Endothelial cell of umbilical vein (primary cell): ENCODE data around the gene ABCC4. TPM values are rescaled to one million over a fixed set of nuclear protein-coding genes. Genes with fewer than 3 reads are reported as not detected.
A peak's percentile ranks its signal among the peaks of the same experiment; 100 is the strongest.

Source experiments
- BruUV-seq: library from RNA; stranded (reverse); fragments of 400-500 nt; replicated peaks from 2 replicates; lab custom pipeline; 2021; lab: Mats Ljungman, UMichigan
- CTCF ChIA-PET: fragments of 300-600, 350-600 bp; sonication (Branson Sonifier 250); formaldehyde crosslinking; loops from one replicate; lab custom pipeline; 2021; ENCODE audit warnings: antibody characterized with exemption, inconsistent platforms; lab: Charles Lee
- POLR2A ChIA-PET: fragments of 300-600, 350-600 bp; sonication (Branson Sonifier 250); formaldehyde crosslinking; loops from one replicate; lab custom pipeline; 2021; ENCODE audit warnings: antibody characterized with exemption, inconsistent platforms; lab: Charles Lee
- DNase-seq: peaks from one replicate; pipeline ENCODE4 v3.0.0-alpha.2; 2011; ENCODE audit warnings: low read depth, low spot score
- FAIRE-seq: peaks from 2 replicates; lab custom pipeline; 2011; peaks lifted over from hg19 to GRCh38; lab: Jason Lieb, UNC
- H2AFZ ChIP-seq: 2 replicates; pipeline ENCODE4 v1.6.0; 2012; ENCODE audit warnings: low read depth, low read length, control low read depth, inconsistent platforms
- H3K27ac ChIP-seq: 2 replicates; pipeline ENCODE4 v1.5.1; 2011; ENCODE audit warnings: low read depth, mild to moderate bottlenecking, control low read depth, low read length, moderate library complexity; ENCODE audit not compliant: insufficient read depth
- H3K27me3 ChIP-seq, 2 experiments: 2 replicates each; pipeline versions ENCODE4 v1.6.0 to v1.6.1; 2011; ENCODE audit warnings: low read length in 2 of 2, mixed read lengths in 1 of 2; ENCODE audit not compliant: control insufficient read depth in 2 of 2, insufficient read depth in 2 of 2
- H3K36me3 ChIP-seq, 2 experiments: 2 replicates in 1 of 2; 3 replicates in 1 of 2; pipeline ENCODE4 v1.5.1; 2011; ENCODE audit warnings: low read length in 2 of 2, mild to moderate bottlenecking in 1 of 2, moderate library complexity in 1 of 2; ENCODE audit not compliant: control insufficient read depth in 2 of 2, insufficient read depth in 2 of 2; ENCODE audit errors: extremely low read depth in 1 of 2
- H3K4me1 ChIP-seq: 3 replicates; pipeline ENCODE4 v1.5.1; 2011; ENCODE audit warnings: mild to moderate bottlenecking, low read length; ENCODE audit not compliant: control insufficient read depth, insufficient read depth; ENCODE audit errors: extremely low read depth
- H3K4me2 ChIP-seq: 2 replicates; pipeline ENCODE4 v1.6.1; 2011; ENCODE audit warnings: low read length, control low read depth, mixed read lengths; ENCODE audit not compliant: insufficient read depth
- H3K4me3 ChIP-seq, 3 experiments: fragments of 200-600 bp in 1 of 3; sonication (generic), shearing (Covaris generic) in 1 of 3; replicated peaks in 1 of 3; 2 replicates each; pipeline ENCODE4 v1.5.1; 2011 to 2016; ENCODE audit warnings: control low read depth in 3 of 3, low read length in 3 of 3, mild to moderate bottlenecking in 2 of 3, inconsistent platforms in 1 of 3, low read depth in 1 of 3, moderate library complexity in 1 of 3; ENCODE audit not compliant: insufficient read depth in 1 of 3
- H3K79me2 ChIP-seq: 2 replicates; pipeline ENCODE4 v1.6.0; 2012; ENCODE audit warnings: low read length, inconsistent platforms; ENCODE audit not compliant: control insufficient read depth, insufficient read depth
- H3K9ac ChIP-seq: replicated peaks from 2 replicates; pipeline ENCODE3; 2011; ENCODE audit warnings: low read length, control low read depth; ENCODE audit not compliant: insufficient read depth; ENCODE audit errors: extremely low read depth
- H3K9me1 ChIP-seq: replicated peaks from 3 replicates; pipeline ENCODE4 v1.6.0; 2011; ENCODE audit warnings: mild to moderate bottlenecking, low read length; ENCODE audit not compliant: control insufficient read depth, insufficient read depth; ENCODE audit errors: extremely low read depth
- H3K9me3 ChIP-seq: replicated peaks from 2 replicates; pipeline ENCODE4 v1.5.1; 2012; ENCODE audit warnings: low read length, inconsistent platforms; ENCODE audit not compliant: control insufficient read depth, insufficient read depth
- H4K20me1 ChIP-seq: replicated peaks from 2 replicates; pipeline ENCODE3; 2011; ENCODE audit warnings: mild to moderate bottlenecking, low read length; ENCODE audit not compliant: control insufficient read depth, insufficient read depth; ENCODE audit errors: extremely low read depth
- CTCF ChIP-seq, 2 donors: IDR thresholded peaks; 1 replicate in 1 of 2; 2 replicates in 1 of 2; pipeline ENCODE4 v1.5.1; 2011; ENCODE audit warnings: low read length in 2 of 2, mild to moderate bottlenecking in 2 of 2, moderate library complexity in 2 of 2, control low read depth in 1 of 2, inconsistent platforms in 1 of 2, low read depth in 1 of 2; ENCODE audit not compliant: insufficient read depth in 1 of 2; ENCODE audit errors: extremely low read depth in 1 of 2
- EZH2 ChIP-seq: IDR thresholded peaks from 2 replicates; pipeline ENCODE4 v1.6.1; 2012; ENCODE audit warnings: borderline replicate concordance, low read depth, mild to moderate bottlenecking, moderate library complexity, low read length, inconsistent platforms; ENCODE audit not compliant: severe bottlenecking
- FOS ChIP-seq: IDR thresholded peaks from 2 replicates; pipeline ENCODE4 v1.6.1; 2011; ENCODE audit warnings: mild to moderate bottlenecking, low read length, moderate library complexity, borderline replicate concordance; ENCODE audit not compliant: insufficient read depth
- GATA2 ChIP-seq: IDR thresholded peaks from 2 replicates; pipeline ENCODE4 v1.7.0; 2011; ENCODE audit warnings: low read depth, mild to moderate bottlenecking, moderate library complexity, mixed read lengths, low read length; ENCODE audit not compliant: insufficient read length, insufficient read depth
- JUN ChIP-seq: IDR thresholded peaks from 2 replicates; pipeline ENCODE4 v1.6.1; 2011; ENCODE audit warnings: borderline replicate concordance, low read depth; ENCODE audit not compliant: insufficient read length, insufficient read depth
- MYC ChIP-seq: IDR thresholded peaks from one replicate; pipeline ENCODE4 v1.6.1; 2011; ENCODE audit warnings: mild to moderate bottlenecking, low read depth, low read length
- POLR2A ChIP-seq: IDR thresholded peaks from 2 replicates; pipeline ENCODE4 v1.6.1; 2012; ENCODE audit warnings: low read depth, mild to moderate bottlenecking, control low read depth, low read length
- POLR2AphosphoS5 ChIP-seq: IDR thresholded peaks from 2 replicates; pipeline ENCODE4 v1.6.1; 2012; ENCODE audit warnings: low read depth, mild to moderate bottlenecking, control low read depth, low read length, moderate library complexity; ENCODE audit not compliant: insufficient read depth
- dilution Hi-C: fragments of 300-500 bp; cut with MboI; formaldehyde crosslinking; loops from one replicate; pipeline ENCODE4 v1.15.0; 2019; ENCODE audit warnings: low sequenced_read_pairs; ENCODE audit not compliant: extremely low pct_ligation_motif_present
- intact Hi-C: fragments of 100-400 bp; cut with micrococcal nuclease; formaldehyde crosslinking; loops from one replicate; pipeline ENCODE4 v1.10.0; 2022
- polyA plus RNA-seq, 4 experiments: library from polyadenylated mRNA; depleted of rRNA in 3 of 4; stranded (reverse) in 3 of 4; unstranded in 1 of 4; fragments of >200 nt; gene quantifications; 2 replicates each; pipeline versions ENCODE4 v1.2.1 to v1.2.3, GENCODE V29; 2011 to 2012; ENCODE audit warnings: missing spikeins in 1 of 4
- total RNA-seq: library from RNA; stranded (reverse); gene quantifications from 2 replicates; pipeline ENCODE4 v1.2.3, GENCODE V29; 2021

The ABCC4 gene
- total and polyA plus RNA-seq, 2 donors (not counting 3 experiments of a cell fraction or from before 2014, with no cell fraction given): 9.2 to 15.9 TPM

- ChIA-PET POLR2A (no interaction called here), CTCF (interaction anchor here (1.1 kb wide), 1 partner anchor 43 kb away, joined by 3 read pairs; no protein-coding TSS in a partner anchor)
- no TSS peak for BruUV-seq
- no peak for TF ChIP-seq JUN
- no peak for DNase-seq
- H3K27me3 ChIP-seq: no peaks in the 10 kb centered on the region
- intact Hi-C loops (loop anchor here (2.0 kb wide), 2 partner anchors 13 to 27 kb away; no protein-coding TSS in a partner anchor), dilution Hi-C loops (no loop called here)
- H3K9me3 ChIP-seq: no peaks in the 10 kb centered on the region
- no peak overlapping the region for H3K4me3 ChIP-seq
- FAIRE-seq: no peak
- no peak overlapping the region for H3K4me2 ChIP-seq
- H4K20me1 ChIP-seq: no peaks in the 10 kb centered on the region
- H3K79me2 ChIP-seq: no peaks in the 10 kb centered on the region
- H3K36me3 ChIP-seq: no peaks in the 10 kb centered on the region
- no peaks in the 10 kb centered on the region for H3K9me1 ChIP-seq
- no peak overlapping the region for H3K9ac ChIP-seq
- H3K27ac ChIP-seq: no peak overlapping the region
- H2AFZ ChIP-seq: no peak overlapping the region
- H3K4me1 ChIP-seq: peaks cover 41% of the 10 kb centered on the region
These were observed 189.6 kb downstream of the ABCC4 start for GRCh38 chr13:95111608-95112007.

GRCh38 chr13:95106562-95106961, 194.7 kb downstream of the ABCC4 start:
- no peaks in the 10 kb centered on the region for H3K79me2 ChIP-seq
- FAIRE-seq: no peak
- TF ChIP-seq POLR2A (no peak), POLR2AphosphoS5 (no peak), MYC (no peak), GATA2 (peak; percentile 6), EZH2 (no peak), JUN (no peak), CTCF (IDR thresholded peaks at IDR 0.05; ENCODE audit: extremely low read depth in 1 of 2, insufficient read depth in 1 of 2, low read depth in 1 of 2, low read length in 2 of 2) (no peak), FOS (no peak)
- dilution Hi-C loops (no loop called here), intact Hi-C loops (no loop called here)
- no peaks in the 10 kb centered on the region for H3K27me3 ChIP-seq
- no peak overlapping the region for H3K4me2 ChIP-seq
- no peaks in the 10 kb centered on the region for H3K9me1 ChIP-seq
- H3K4me1 ChIP-seq: no peaks in the 10 kb centered on the region
- POLR2A ChIA-PET: no interaction called here
- CTCF ChIA-PET: no interaction called here
- no peaks in the 10 kb centered on the region for H4K20me1 ChIP-seq
- BruUV-seq: no TSS peak
- no peak overlapping the region for H3K4me3 ChIP-seq
- no peaks in the 10 kb centered on the region for H3K36me3 ChIP-seq
- no peaks in the 10 kb centered on the region for H3K9me3 ChIP-seq
- H3K9ac ChIP-seq: no peak overlapping the region
- DNase-seq: no peak
- H2AFZ ChIP-seq: no peak overlapping the region
- H3K27ac ChIP-seq: no peak overlapping the region
